Natural killer cell treated with Interleukin-12 subunit alpha and Interleukin-12 subunit beta and Interleukin-15 and Interleukin-18, amount 100 ng/mL, for 72 hours (primary cell): ENCODE data around the gene MAP3K19. TPM values are rescaled to one million over a fixed set of nuclear protein-coding genes. Genes with fewer than 3 reads are reported as not detected.
A peak's percentile ranks its signal among the peaks of the same experiment; 100 is the strongest.

Source experiments
- ATAC-seq, 2 donors: fragments of 150-1000 bp; cut with Tn5 transposase in 1 of 2; sonication (Bioruptor Pico), chemical (Tn5 transposase) in 1 of 2; 2 replicates each; pipeline ENCODE4 v1.10.0; 2021
- DNase-seq: peaks from one replicate; pipeline ENCODE4 v3.0.0; 2022; ENCODE audit warnings: low spot score
- H3K27ac Mint-ChIP-seq, 2 donors: 1 replicate in 1 of 2; 2 replicates in 1 of 2; pipeline ENCODE4 v1.8.0; 2022; ENCODE audit warnings: mixed read lengths in 2 of 2, mild to moderate bottlenecking in 1 of 2, moderate library complexity in 1 of 2
- H3K27me3 Mint-ChIP-seq, 2 donors: 1 replicate in 1 of 2; 2 replicates in 1 of 2; pipeline ENCODE4 v1.8.0; 2022; ENCODE audit warnings: mixed read lengths in 2 of 2
- H3K36me3 Mint-ChIP-seq: one replicate; pipeline ENCODE4 v1.8.0; 2022; ENCODE audit warnings: mixed read lengths
- H3K4me1 Mint-ChIP-seq, 2 donors: 1 replicate in 1 of 2; 2 replicates in 1 of 2; pipeline ENCODE4 v1.8.0; 2022; ENCODE audit warnings: low read depth in 2 of 2, mixed read lengths in 2 of 2, mild to moderate bottlenecking in 1 of 2
- H3K4me3 Mint-ChIP-seq: one replicate; pipeline ENCODE4 v1.8.0; 2022; ENCODE audit warnings: mixed read lengths
- H3K9me3 Mint-ChIP-seq: 2 replicates; pipeline ENCODE4 v1.8.0; 2022; ENCODE audit warnings: mixed read lengths
- total RNA-seq, 2 donors: library from RNA; stranded (reverse); gene quantifications; one replicate each; pipeline ENCODE4 v1.2.3, GENCODE V29; 2022

Gene MAP3K19
- total RNA-seq, 2 donors from 2014 or later = not detected

DNA sequence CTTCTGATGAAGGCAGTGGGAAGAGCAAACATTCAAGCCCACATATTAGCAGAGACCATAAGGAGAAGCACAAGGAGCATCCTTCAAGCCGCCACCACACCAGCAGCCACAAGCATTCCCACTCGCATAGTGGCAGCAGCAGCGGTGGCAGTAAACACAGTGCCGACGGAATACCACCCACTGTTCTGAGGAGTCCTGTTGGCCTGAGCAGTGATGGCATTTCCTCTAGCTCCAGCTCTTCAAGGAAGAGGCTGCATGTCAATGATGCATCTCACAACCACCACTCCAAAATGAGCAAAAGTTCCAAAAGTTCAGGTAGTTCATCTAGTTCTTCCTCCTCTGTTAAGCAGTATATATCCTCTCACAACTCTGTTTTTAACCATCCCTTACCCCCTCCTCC, 93.2 kb downstream of the MAP3K19 start:
- H3K36me3 Mint-ChIP-seq = peaks cover 21% of the 10 kb centered on the region
- no peak for DNase-seq
- peaks cover 17 to 21% of the 10 kb centered on the region in 2 donors for H3K4me1 Mint-ChIP-seq
- no peak for ATAC-seq
- no peaks in the 10 kb centered on the region for H3K27me3 Mint-ChIP-seq
- no peak overlapping the region for H3K4me3 Mint-ChIP-seq
- no peak overlapping the region for H3K27ac Mint-ChIP-seq
- no peaks in the 10 kb centered on the region for H3K9me3 Mint-ChIP-seq

- no peak overlapping the region for H3K27ac Mint-ChIP-seq
- peaks cover 17 to 21% of the 10 kb centered on the region in 2 donors for H3K4me1 Mint-ChIP-seq
- H3K9me3 Mint-ChIP-seq = no peaks in the 10 kb centered on the region
- ATAC-seq (no peak), DNase-seq (no peak)
- peaks cover 21% of the 10 kb centered on the region for H3K36me3 Mint-ChIP-seq
- no peaks in the 10 kb centered on the region for H3K27me3 Mint-ChIP-seq
- no peak overlapping the region for H3K4me3 Mint-ChIP-seq
Observed at GRCh38 chr2:134952608-134953007, 94.6 kb downstream of the MAP3K19 start.

DNA sequence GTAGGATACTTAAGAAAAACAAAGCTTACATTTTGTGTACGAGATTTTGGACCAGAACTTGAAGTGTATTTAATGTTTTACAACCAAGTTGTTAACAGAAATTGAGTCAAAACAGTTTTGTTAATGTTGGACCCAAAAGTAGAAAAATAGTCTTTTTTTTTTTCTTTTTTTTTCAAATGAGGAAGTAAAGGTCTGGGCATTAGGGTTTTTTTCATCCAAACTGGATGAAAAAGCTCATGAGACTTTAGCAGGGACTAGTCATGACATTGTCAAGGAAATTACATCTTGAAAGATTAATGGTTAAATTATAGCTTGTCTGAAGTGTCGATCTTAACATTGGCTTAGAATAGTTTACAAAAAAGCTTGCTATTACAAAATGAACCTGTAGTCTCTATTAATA, 96.4 kb downstream of the MAP3K19 start:
- peaks cover 24% of the 10 kb centered on the region for H3K36me3 Mint-ChIP-seq
- H3K27ac Mint-ChIP-seq = no peak overlapping the region
- H3K4me1 Mint-ChIP-seq = peaks cover 18 to 20% of the 10 kb centered on the region in 2 donors
- no peaks in the 10 kb centered on the region for H3K27me3 Mint-ChIP-seq
- DNase-seq (no peak), ATAC-seq (no peak)
- no peaks in the 10 kb centered on the region for H3K9me3 Mint-ChIP-seq
- no peak overlapping the region for H3K4me3 Mint-ChIP-seq

DNA sequence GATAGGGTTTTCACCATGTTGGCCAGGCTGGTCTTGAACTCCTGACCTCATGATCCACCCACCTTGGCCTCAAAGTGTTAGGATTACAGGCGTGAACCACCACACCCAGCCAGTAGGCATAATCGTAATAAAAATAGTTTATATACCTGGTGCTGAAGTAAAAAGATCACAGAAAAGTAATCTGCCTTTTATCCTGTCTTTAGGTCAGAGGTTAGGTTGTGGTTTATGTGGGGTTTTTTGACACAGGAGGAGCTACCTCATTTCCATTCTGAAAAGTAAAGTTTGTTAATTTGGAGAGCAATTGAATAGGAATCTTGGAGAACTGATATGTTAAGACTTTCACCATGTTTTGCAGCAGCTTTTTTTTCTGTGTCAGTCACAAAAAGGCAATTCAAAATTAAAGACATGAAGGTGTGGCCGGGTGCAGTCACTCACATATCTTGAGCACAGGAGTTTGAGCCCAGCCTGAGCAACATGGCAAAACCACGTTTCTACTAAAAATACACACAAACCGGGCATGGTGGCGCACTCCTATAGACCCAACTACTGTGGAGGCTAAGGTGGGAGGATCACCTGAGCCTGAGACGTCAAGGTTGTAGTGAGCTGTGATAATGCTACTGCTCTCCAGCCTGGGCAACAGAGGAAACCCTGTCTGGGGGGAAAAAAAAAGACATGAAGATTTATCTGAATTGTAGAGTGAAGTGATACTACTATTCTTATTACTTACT, 97.1 kb downstream of the MAP3K19 start:
- ATAC-seq = no peak
- H3K4me3 Mint-ChIP-seq = no peak overlapping the region
- peak overlapping the region in 1 of 2 donors; percentile 72 for H3K27ac Mint-ChIP-seq
- no peaks in the 10 kb centered on the region for H3K9me3 Mint-ChIP-seq
- peaks cover 31% of the 10 kb centered on the region for H3K36me3 Mint-ChIP-seq
- no peaks in the 10 kb centered on the region for H3K27me3 Mint-ChIP-seq
- H3K4me1 Mint-ChIP-seq = peaks cover 19 to 26% of the 10 kb centered on the region in 2 donors
- no peak for DNase-seq

DNA sequence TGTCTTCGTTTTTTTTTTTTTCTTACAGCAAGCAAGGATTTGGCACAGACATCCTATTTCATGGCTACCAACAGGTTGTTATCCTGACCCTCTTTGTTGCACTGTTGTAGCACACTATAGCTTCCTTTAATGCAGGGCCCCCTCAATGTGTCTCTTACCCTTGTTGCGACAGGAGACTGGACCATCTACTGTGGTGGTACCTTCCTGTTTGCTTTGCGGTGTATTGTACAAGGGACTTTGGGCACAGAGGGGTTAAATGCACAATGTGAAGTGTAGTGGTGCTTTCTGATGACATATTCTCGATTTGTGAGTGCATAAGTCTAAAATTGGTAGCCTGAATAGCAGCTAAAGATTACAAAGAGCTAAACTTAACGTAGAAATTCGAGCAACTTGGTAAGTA, 101.2 kb downstream of the MAP3K19 start:
- Mint-ChIP-seq H3K36me3 (peaks cover 21% of the 10 kb centered on the region), H3K27ac (peak overlapping the region in 1 of 2 donors; percentile 36), H3K4me3 (no peak overlapping the region), H3K9me3 (no peaks in the 10 kb centered on the region), H3K27me3 (no peaks in the 10 kb centered on the region), H3K4me1 (peaks cover 20 to 26% of the 10 kb centered on the region in 2 donors)
- DNase-seq (no peak), ATAC-seq (no peak)

DNA sequence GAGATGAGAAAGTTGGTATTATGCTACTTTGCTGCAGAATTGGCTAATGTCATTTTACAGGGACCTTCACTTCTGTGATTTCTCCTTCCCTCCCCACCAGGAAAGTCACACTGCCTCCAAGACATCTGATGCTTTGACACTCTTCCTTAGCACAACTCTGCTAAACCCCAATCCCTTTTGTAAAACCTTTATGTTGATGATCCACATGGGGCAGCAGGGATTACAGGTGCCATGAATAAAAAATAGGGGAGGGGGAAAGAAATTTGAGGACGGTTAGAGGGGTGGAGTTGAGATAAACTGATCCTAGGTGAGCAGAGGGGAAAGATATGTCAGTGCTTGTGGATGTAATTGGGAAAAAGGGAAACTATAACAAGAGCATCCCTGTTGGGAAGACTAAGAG, 102.3 kb downstream of the MAP3K19 start:
- DNase-seq (no peak), ATAC-seq (no peak)
- no peaks in the 10 kb centered on the region for H3K27me3 Mint-ChIP-seq
- no peak overlapping the region for H3K4me3 Mint-ChIP-seq
- H3K4me1 Mint-ChIP-seq = peaks cover 17 to 21% of the 10 kb centered on the region in 2 donors
- H3K9me3 Mint-ChIP-seq = no peaks in the 10 kb centered on the region
- H3K27ac Mint-ChIP-seq = peak overlapping the region in 1 of 2 donors; percentile 36
- peaks cover 22% of the 10 kb centered on the region for H3K36me3 Mint-ChIP-seq

DNA sequence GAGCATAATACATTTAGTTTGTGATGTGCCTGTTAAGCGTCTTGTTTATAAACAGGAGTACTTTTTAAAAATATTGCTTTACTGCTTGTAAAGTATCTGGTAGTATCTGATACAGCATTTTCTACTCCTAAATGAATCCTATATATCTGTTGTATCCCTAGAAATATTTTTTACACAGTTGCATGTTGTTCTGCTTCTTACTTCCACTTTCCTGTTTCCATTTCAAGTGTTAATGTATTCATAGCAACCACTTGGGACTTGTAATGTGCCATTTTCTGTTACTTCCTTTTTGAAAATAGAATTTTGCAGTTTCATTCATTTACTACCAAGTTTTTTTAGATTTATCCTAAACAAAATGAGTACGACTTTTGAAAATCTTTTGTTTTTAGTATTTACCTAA, 103.7 kb downstream of the MAP3K19 start:
- no peak for DNase-seq
- H3K27me3 Mint-ChIP-seq = no peaks in the 10 kb centered on the region
- H3K4me1 Mint-ChIP-seq = peaks cover 13 to 19% of the 10 kb centered on the region in 2 donors
- H3K27ac Mint-ChIP-seq = peak overlapping the region; percentile 37 to 74
- ATAC-seq = no peak
- H3K36me3 Mint-ChIP-seq = peaks cover 20% of the 10 kb centered on the region
- H3K4me3 Mint-ChIP-seq = peak overlapping the region; percentile 22
- no peaks in the 10 kb centered on the region for H3K9me3 Mint-ChIP-seq

GRCh38 chr2:134936691-134937090, 110.6 kb downstream of the MAP3K19 start:
- ATAC-seq (no peak), DNase-seq (no peak)
- Mint-ChIP-seq H3K36me3 (peaks cover 9% of the 10 kb centered on the region), H3K9me3 (no peaks in the 10 kb centered on the region), H3K4me1 (peaks cover 22 to 25% of the 10 kb centered on the region in 2 donors), H3K27me3 (no peaks in the 10 kb centered on the region), H3K27ac (no peak overlapping the region), H3K4me3 (no peak overlapping the region)

GRCh38 chr2:134934641-134935040, 112.6 kb downstream of the MAP3K19 start:
- peaks cover 32 to 37% of the 10 kb centered on the region in 2 donors for H3K4me1 Mint-ChIP-seq
- H3K4me3 Mint-ChIP-seq = no peak overlapping the region
- DNase-seq (no peak), ATAC-seq (no peak)
- no peaks in the 10 kb centered on the region for H3K27me3 Mint-ChIP-seq
- no peaks in the 10 kb centered on the region for H3K9me3 Mint-ChIP-seq
- H3K36me3 Mint-ChIP-seq = peaks cover 4% of the 10 kb centered on the region
- peak overlapping the region in 1 of 2 donors; percentile 71 for H3K27ac Mint-ChIP-seq

- Mint-ChIP-seq H3K27ac (peak overlapping the region in 1 of 2 donors; percentile 71), H3K9me3 (no peaks in the 10 kb centered on the region), H3K4me1 (peaks cover 32 to 37% of the 10 kb centered on the region in 2 donors), H3K36me3 (peaks cover 4% of the 10 kb centered on the region), H3K27me3 (no peaks in the 10 kb centered on the region), H3K4me3 (no peak overlapping the region)
- DNase-seq (no peak), ATAC-seq (no peak)
Observed at GRCh38 chr2:134934150-134934549, 113.1 kb downstream of the MAP3K19 start.

DNA sequence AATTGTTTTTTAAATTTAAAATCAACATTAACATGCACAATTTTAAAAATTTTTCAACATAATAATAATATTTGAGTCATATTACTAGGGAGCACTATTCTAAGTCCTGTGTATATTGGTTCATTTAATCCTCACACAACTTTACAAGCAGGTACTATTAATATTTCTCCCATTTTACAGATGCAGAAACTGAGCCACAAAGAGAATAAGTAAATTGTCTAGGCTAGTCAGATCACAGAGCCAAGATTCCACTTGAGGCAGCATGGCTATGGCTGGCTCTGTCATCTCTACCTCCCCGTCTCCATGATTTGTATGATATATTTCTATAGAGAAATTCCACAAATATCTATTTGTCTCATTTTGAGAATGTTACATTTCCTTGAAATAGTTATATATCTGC, 113.5 kb downstream of the MAP3K19 start:
- peak overlapping the region in 1 of 2 donors; percentile 71 for H3K27ac Mint-ChIP-seq
- H3K9me3 Mint-ChIP-seq = no peaks in the 10 kb centered on the region

GRCh38 chr2:134932864-134933526, 114.3 kb downstream of the MAP3K19 start:
- H3K27me3 Mint-ChIP-seq = no peaks in the 10 kb centered on the region
- H3K4me3 Mint-ChIP-seq = no peak overlapping the region
- no peaks in the 10 kb centered on the region for H3K9me3 Mint-ChIP-seq
- DNase-seq = no peak
- H3K4me1 Mint-ChIP-seq = peaks cover 37 to 38% of the 10 kb centered on the region in 2 donors
- no peak overlapping the region for H3K27ac Mint-ChIP-seq
- H3K36me3 Mint-ChIP-seq = peaks cover 4% of the 10 kb centered on the region
- no peak for ATAC-seq

More for the DNA sequence above, 113.5 kb downstream of the MAP3K19 start:
- no peak for DNase-seq
- Mint-ChIP-seq H3K36me3 (peaks cover 4% of the 10 kb centered on the region), H3K27me3 (no peaks in the 10 kb centered on the region), H3K4me3 (no peak overlapping the region), H3K4me1 (peaks cover 33 to 37% of the 10 kb centered on the region in 2 donors)
- no peak for ATAC-seq

GRCh38 chr2:134927195-134927594, 120.1 kb downstream of the MAP3K19 start:
- Mint-ChIP-seq H3K4me3 (no peak overlapping the region), H3K4me1 (peaks cover 50 to 51% of the 10 kb centered on the region in 2 donors), H3K9me3 (no peaks in the 10 kb centered on the region), H3K27ac (no peak overlapping the region), H3K27me3 (no peaks in the 10 kb centered on the region), H3K36me3 (peaks cover 24% of the 10 kb centered on the region)
- ATAC-seq = no peak
- no peak for DNase-seq

GRCh38 chr2:134926231-134926931, 120.9 kb downstream of the MAP3K19 start:
- peaks cover 24% of the 10 kb centered on the region for H3K36me3 Mint-ChIP-seq
- H3K27me3 Mint-ChIP-seq = no peaks in the 10 kb centered on the region
- H3K27ac Mint-ChIP-seq = peak overlapping the region; percentile 3 to 15
- peaks cover 50 to 54% of the 10 kb centered on the region in 2 donors for H3K4me1 Mint-ChIP-seq
- H3K9me3 Mint-ChIP-seq = no peaks in the 10 kb centered on the region
- DNase-seq (no peak), ATAC-seq (no peak)
- peak overlapping the region; percentile 31 for H3K4me3 Mint-ChIP-seq
